Measurements from ENCODE around the gene DDX42. TPM values are rescaled to one million over a fixed set of nuclear protein-coding genes. Genes with fewer than 3 reads are reported as not detected.
A peak's percentile ranks its signal among the peaks of the same experiment; 100 is the strongest.

Gene DDX42
- total RNA-seq, 2 donors from 2014 or later = 86.5 to 93.6 TPM

DNA sequence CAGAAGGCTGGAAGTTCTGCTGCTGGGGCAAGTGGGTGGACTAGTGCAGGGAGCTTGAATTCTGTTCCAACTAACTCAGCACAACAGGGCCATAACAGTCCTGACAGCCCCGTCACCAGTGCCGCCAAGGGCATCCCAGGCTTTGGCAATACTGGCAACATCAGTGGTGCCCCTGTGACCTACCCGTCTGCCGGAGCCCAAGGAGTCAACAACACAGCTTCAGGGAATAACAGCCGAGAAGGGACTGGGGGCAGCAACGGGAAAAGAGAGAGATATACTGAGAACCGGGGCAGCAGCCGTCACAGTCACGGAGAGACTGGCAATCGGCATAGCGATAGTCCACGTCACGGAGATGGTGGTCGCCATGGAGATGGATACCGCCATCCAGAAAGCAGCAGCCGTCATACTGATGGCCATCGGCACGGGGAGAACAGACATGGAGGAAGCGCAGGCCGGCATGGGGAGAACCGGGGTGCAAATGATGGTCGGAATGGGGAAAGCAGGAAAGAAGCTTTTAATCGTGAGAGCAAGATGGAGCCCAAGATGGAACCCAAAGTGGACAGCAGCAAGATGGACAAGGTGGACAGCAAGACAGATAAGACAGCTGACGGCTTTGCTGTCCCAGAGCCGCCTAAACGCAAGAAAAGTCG lies 43.9 kb downstream of the DDX42 start:
- ATAC-seq = no peak
- intact Hi-C loops (cut with DNase I, micrococcal nuclease) = no loop called here

DNA sequence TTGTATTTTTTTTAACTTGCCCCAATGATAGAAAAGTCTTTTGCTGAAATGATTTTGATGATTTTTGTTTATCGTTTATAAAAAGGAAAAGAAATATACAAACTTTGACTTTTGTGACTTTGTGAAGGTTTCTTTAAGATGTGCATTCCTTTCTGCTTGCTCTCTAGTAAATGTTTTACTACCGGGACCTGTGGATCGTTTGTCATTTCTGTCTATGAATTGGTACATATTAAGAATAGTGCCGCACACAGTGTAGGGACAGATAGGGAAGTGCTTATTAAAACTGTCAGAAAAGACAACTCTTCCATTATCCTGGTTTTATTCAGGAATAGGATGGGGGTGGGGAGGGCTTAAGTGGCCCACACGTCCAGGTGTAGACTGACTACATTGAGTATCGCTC lies 45.2 kb downstream of the DDX42 start:
- intact Hi-C loops (cut with DNase I, micrococcal nuclease) = no loop called here
- ATAC-seq (peak; percentile 32), DNase-seq (no peak)

More for the DNA sequence above, 43.9 kb downstream of the DDX42 start:
- no peak for DNase-seq

DNA sequence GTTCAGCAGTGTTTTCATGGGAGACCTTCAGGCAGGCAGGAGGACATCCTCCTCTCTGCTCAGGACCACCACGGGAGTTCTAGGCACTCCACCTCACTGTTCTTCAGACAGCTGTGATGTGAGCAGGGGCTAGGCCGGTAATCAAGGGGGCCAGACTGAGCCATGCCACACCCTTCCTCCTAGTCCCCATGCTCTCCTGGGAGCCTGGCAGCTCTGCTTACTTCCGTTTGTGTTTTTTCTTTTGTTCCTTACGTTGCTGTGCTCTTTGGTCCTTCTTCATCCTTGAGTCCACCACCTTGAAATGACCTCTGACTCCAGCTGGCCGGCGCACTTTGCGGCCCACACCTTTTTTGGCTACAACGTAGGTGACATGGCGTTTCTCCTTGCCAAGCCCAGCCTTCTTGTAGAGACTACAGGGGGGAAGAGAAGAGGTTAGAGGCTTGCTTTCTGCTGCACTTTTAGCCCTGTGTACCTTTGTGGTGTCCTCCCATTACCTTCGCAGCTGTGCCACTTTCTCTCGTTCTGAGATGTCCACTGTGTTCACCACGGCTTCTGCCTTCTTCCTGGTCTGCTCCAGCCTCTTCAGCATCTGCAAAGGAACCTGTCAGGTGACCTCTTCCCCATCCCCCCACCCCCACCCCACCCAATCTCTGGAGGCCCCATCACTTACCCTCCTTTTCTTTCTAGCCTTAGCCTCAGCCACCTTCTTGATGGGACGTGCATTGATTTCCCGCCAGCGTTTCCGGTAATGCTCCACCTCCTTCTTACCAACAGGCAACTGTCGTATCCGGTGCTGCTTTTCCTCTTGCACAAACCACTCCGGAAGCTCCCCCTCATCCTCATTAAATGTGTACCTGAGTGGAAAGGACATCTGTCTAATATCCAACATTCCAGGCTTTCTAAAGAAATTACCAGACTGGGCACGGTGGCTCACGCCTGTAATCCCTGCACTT lies 45.9 kb downstream of the DDX42 start:
- ATAC-seq (peak; percentile 61), DNase-seq (no peak)
- intact Hi-C loops (cut with DNase I, micrococcal nuclease) = no loop called here

DNA sequence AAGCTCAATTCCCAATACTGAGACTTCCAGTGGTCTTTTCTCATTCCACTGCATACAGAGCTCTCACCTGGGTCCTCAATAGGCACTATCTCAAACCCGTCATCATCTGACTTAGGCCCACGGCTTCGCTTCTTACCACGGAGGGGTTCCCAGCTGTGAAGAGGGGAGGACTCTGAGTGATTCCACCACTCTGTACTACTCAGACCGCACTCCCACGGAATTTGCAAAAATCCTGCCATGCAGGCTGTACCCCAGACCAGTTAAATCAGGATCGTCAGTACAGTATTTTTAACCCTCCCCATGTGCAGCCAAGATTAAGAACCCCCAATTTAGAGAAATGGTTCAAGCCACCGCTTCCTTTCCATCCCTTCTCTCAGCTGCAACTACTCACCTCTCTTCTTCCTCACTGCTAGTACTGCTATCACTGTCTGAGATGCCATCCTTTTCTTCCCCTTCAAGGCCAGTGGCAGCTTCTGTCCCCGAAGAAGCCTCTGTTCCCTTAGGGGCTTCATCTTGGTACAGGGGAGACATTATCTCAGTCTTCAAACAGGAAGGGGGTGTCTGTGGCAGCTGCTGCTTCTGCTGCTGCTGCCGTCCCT lies 47.1 kb downstream of the DDX42 start:
- intact Hi-C loops (cut with DNase I, micrococcal nuclease) = no loop called here
- no peak for DNase-seq
- ATAC-seq = no peak

DNA sequence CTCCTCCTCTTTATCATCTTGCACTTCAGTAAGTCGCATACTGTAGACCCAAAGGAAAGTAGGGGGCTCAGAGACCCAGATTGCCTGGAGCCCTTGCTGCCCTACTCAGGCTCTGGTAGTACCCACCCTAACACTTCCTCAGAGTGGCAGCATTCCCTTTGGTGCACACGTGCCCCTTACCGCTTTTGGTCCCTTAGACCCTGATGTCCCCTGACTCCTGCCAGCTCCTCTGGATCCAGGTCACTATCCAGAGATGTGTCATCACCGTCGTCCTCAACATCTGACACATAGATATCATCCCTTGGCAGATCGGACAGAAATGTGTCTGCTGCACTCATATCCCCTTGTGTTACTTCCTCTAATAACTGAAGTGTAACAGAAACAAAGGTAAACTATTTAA lies 47.8 kb downstream of the DDX42 start:
- intact Hi-C loops (cut with DNase I, micrococcal nuclease) = no loop called here

DNA sequence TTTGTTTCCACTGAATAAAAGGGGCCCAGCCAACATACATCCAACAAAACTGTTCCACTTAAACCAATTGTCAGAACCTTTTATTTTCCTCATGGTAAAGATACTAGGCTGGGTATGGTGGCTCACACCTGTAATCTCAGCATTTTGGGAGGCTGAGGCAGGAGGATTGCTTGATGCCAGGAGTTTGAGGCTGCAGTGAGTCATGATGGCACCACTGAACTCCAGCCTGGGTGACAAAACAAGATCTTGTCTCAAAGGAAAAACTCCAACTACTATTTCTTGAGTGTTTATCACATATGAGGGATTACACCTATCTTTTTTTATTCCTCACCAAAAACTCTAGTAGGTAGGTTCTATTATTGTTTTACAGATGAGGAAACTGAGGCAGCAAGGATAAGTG lies 48.6 kb downstream of the DDX42 start:
- DNase-seq (no peak), ATAC-seq (no peak)
- intact Hi-C loops (cut with DNase I, micrococcal nuclease) = no loop called here

More for the DNA sequence above, 47.8 kb downstream of the DDX42 start:
- DNase-seq (no peak), ATAC-seq (no peak)

DNA sequence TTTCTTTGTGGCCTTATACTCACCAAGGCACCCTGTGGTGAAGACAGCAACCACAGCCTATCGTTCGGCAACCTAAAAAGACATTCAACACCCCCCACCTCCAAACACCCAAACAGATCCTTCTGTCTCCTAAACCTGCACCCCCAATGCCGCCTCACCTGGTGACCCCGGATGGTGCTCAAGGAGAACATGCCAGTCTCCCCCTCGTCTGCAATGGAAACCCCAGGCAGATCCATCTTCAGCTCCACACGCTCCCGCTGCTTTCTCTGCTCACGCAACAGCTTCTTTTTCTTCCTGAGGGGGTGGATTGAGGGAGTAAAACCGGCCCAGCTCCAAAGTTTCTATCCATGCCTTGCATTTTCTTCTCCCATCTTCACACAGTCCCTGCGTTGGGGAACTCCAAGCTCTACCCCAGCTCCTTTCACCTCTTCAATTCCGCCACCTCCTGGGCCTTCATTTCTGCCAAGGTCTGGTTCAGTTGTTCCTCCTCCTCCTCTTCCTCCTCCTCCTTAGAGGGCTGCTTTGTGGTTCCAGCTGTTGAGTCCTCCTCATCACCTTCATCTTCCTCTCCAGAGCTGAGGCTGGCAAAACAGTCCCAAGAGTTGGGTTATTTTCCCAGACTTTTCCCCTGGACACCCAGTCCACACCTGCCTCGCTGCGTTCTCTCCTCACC lies 49.8 kb downstream of the DDX42 start:
- intact Hi-C loops (cut with DNase I, micrococcal nuclease) = no loop called here
- ATAC-seq = no peak
- no peak for DNase-seq

DNA sequence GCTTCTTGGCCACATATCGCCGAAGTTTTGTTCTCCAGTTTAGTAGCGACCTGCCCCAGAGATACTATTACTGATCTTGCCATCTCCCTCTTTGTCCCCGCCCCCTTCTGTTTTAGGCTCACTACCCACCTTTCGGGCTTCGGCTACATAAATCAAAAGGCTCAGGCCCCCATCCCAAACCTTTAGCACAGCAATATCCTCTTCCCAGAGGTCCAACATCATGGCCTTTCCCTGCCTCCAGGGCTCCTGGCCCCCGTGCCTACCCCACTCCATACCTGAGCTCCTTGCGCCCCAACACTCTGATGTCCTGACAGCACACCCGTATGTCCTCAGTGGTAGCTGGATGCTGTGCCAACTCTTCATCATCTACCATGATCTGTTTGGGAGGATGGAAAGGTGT lies 50.4 kb downstream of the DDX42 start:
- ATAC-seq = no peak
- no peak for DNase-seq
- intact Hi-C loops (cut with DNase I, micrococcal nuclease) = no loop called here

DNA sequence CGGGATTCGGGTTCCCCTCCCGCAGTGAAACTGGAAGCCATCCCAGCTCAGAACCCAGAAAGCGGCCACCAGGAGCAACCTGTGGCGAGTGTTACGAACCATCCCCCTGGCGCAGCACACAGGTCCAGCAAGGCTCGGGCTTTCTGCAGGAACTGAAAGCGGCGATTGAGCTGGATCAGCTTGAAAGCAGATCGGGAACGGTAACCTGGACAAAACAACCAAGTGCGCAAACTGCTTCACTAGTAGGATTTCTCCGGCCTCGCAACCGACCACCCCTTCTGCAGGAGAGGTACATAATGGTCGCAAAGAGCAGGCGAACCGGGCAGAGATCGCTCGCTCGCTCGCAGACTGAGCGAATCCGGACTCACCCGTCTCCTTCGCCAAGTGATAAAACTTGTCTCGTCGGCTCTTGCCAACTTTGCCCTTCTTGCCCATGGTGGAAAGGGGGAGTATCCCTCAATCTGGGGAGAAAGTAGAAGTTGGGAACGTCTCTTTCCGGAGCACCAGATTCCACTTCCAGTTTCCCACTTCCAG lies 52.6 kb downstream of the DDX42 start:
- ATAC-seq (peak; percentile 19), DNase-seq (no peak)
- intact Hi-C loops (cut with DNase I, micrococcal nuclease) = no loop called here

DNA sequence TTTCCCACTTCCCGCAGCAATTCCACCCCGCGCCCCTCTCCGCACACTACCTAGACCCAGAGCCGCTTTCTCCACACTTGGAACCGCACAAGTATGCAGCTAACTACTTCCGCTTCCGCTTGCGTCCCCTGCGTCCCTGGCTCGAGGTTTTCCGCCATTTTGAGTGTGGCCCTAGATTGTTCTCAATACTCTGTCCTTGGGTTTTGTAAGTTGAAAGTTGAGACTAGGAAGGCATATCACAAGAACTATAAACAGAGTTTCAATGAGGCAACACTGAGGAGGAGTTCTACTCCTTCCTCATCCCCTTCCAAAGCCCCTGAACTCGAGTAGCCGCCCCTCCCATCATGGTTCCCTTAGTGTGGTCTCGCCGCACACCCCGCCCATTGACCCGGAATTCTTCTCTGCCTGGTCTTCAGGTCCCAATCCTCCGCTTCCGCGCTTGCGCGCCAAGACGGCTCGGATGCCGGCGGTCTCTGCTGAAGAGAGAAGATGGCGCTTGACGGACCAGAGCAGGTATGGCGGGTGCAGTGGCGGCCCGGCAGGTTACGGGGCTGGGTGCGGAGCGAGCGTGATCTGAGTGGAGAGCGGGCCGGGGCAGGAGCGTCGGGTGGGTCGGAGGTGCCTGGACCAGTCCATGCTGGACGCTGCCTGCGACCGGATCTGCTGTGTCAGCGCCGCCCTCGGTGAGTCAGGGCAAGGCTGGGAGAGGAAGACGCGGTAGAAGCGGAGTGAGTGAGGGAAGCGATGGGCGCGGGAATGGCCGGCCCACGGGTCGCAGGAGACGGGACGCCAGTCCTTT lies 53.2 kb downstream of the DDX42 start, which contains the start of the genes FTSJ3 and PSMC5:
FTSJ3 (minus strand) TSS at position 662 of the 799 bp plus-strand sequence. CDS start 761 bp downstream, outside the sequence.
PSMC5 (plus strand) TSS at position 430 of the 799 bp plus-strand sequence; CDS start at position 490, 60 bp downstream.
- ATAC-seq = peak; percentile 91
- peak; percentile 97 for DNase-seq
- intact Hi-C loops (cut with DNase I, micrococcal nuclease) = no loop called here

DNA sequence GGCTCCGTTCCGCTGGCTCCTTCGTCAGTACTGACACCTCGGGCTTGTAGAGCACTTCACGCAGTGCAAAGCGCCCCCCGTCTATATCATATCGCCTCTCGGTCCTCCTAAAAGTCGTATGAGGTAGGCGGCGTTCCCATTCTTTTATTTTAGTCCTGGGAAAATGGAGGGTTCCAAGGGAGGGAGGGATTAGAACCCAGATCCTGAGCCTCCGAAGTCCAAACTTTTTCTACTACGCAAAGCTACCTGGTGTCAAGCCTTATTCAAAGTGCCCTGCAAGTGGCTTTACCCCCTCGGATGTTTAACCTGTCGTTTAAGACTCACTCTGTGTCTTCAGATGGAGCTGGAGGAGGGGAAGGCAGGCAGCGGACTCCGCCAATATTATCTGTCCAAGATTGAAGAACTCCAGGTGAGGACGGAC lies 53.8 kb downstream of the DDX42 start:
- ATAC-seq = no peak
- no peak for DNase-seq
- intact Hi-C loops (cut with DNase I, micrococcal nuclease) = no loop called here

DNA sequence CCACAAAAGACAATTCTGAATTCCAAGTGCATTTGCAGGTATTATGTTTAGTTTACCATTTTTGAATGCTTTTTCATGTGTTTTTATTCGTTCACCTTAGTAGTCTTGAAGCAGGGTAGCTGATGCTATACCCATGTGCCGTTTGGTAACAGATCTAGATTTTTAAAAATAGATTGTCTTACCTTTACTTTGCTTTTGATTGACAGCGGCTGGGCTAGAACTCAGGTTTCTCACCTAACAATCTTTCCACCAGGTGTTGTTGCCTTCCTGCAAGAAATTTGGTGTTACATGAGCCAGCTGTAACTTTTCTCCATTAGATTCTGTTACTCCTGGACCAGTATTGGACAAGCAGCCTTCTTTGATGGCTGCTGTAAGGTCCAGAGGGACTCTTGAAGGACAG lies 55.0 kb downstream of the DDX42 start:
- ATAC-seq = no peak
- intact Hi-C loops (cut with DNase I, micrococcal nuclease) = no loop called here
- no peak for DNase-seq

DNA sequence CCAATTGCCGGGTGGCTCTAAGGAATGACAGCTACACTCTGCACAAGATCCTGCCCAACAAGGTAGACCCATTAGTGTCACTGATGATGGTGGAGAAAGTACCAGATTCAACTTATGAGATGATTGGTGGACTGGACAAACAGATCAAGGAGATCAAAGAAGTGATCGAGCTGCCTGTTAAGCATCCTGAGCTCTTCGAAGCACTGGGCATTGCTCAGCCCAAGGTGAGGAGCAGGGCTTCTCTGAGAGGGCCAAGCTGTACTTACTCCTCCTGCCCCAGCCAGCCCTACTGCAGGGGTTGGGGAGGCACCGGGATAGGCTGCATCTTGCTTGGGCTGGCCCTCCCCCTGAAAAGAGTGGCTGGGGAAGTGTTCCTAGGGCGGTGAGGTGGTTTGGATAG lies 56.3 kb downstream of the DDX42 start:
- DNase-seq (no peak), ATAC-seq (no peak)
- intact Hi-C loops (cut with DNase I, micrococcal nuclease) = no loop called here

DNA sequence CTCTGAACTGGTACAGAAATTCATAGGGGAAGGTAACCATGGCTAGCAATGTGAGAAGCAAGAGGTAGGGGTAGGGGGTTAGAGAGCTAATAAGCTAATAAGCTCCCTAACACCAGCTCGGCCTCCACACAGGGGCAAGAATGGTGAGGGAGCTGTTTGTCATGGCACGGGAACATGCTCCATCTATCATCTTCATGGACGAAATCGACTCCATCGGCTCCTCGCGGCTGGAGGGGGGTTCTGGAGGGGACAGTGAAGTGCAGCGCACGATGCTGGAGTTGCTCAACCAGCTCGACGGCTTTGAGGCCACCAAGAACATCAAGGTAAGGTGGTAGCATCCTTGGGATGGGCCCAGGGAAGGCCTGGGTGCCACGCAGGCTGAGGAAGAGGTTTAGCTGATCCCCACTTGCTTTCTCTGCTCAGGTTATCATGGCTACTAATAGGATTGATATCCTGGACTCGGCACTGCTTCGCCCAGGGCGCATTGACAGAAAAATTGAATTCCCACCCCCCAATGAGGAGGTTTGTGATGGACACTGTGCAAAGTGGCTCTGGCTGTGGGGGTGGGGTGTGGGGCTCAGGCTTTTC lies 57.0 kb downstream of the DDX42 start:
- no peak for DNase-seq
- intact Hi-C loops (cut with DNase I, micrococcal nuclease) = no loop called here
- ATAC-seq = no peak

DNA sequence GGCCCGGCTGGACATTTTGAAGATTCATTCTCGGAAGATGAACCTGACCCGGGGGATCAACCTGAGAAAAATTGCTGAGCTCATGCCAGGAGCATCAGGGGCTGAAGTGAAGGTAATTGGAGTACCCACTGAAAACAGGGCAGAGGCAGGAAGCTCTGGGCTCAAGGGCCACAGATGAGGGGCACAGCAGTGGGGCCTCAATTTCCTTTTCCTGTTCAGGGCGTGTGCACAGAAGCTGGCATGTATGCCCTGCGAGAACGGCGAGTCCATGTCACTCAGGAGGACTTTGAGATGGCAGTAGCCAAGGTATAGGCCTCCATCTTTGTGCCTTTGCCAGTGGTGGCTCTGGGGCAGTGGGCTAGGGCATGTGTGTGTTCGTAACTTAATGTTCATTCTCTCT lies 57.5 kb downstream of the DDX42 start:
- no peak for ATAC-seq
- DNase-seq = no peak
- intact Hi-C loops (cut with DNase I, micrococcal nuclease) = no loop called here

DNA sequence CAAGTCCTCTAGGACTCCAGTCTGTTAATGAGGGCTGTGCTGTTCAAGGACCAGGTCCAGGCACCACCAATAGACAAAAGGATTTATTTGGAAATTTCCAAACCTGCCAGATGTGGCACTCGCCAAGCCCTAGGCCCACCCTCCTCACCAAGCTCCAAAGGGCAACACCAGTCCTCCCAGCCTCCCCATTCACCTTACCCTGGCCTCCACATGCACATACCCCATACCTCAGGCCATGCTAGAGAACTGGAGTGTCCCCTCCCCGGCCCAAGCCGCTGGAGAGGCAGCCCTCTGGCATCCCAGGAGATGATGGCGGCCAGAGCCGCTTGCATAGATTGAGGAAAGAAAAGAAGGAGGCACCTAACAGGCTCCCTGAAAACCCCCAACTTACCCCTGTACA lies 58.0 kb downstream of the DDX42 start:
- intact Hi-C loops (cut with DNase I, micrococcal nuclease) = no loop called here
- ATAC-seq (no peak), DNase-seq (no peak)

DNA sequence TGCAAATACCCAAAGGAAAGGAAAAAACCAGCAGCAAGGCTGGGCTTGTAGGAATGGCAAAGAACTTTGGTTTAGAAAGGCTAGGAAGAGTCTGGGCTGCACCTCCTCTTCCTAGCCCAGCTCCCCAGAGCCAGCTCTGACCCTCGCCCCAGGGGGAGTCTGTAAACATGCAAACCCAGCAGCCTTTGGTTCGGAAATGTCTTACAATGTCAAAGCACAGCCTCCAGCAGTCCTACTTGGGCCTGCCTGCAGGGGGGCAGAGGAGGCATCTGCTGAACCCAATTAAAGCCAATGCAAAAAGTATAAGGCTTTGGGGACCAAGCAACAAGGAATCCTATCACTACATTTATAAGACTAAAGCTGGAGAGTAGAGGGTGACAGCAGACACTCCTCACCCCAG lies 58.5 kb downstream of the DDX42 start:
- intact Hi-C loops (cut with DNase I, micrococcal nuclease) = no loop called here
- DNase-seq = no peak
- ATAC-seq = no peak

Measured in left colon (tissue), 2 donors.